ENCODE data around the gene GMPR.
A peak's percentile ranks its signal among the peaks of the same experiment; 100 is the strongest.

Gene GMPR

GRCh38 chr6:16238057-16238962 is at the start of gene GMPR:
Gene GMPR, plus strand, starts transcription at chr6:16238587. Its CDS starts 107 bp downstream, at chr6:16238694.
- TF ChIP-seq, protein P1, sequence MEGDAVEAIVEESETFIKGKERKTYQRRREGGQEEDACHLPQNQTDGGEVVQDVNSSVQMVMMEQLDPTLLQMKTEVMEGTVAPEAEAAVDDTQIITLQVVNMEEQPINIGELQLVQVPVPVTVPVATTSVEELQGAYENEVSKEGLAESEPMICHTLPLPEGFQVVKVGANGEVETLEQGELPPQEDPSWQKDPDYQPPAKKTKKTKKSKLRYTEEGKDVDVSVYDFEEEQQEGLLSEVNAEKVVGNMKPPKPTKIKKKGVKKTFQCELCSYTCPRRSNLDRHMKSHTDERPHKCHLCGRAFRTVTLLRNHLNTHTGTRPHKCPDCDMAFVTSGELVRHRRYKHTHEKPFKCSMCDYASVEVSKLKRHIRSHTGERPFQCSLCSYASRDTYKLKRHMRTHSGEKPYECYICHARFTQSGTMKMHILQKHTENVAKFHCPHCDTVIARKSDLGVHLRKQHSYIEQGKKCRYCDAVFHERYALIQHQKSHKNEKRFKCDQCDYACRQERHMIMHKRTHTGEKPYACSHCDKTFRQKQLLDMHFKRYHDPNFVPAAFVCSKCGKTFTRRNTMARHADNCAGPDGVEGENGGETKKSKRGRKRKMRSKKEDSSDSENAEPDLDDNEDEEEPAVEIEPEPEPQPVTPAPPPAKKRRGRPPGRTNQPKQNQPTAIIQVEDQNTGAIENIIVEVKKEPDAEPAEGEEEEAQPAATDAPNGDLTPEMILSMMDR (IDR thresholded peaks at IDR 0.05; ENCODE audit: insufficient read depth, low read length, missing control alignments), result no peak
- ChIA-PET POLR2A (interaction anchor here (1.0 kb wide), 1 partner anchor 9 kb away, joined by 3 read pairs; no protein-coding TSS in a partner anchor), CTCF (interaction anchor here (1.1 to 1.7 kb wide), 3 partner anchors 15 to 48 kb away, joined by 3 to 6 read pairs (median 3); no protein-coding TSS in a partner anchor)
- H3K4me3 ChIP-seq (ENCODE audit: low read depth, low read length), result peak within 1 kb of the TSS; percentile 66
- no peak for DNase-seq (ENCODE audit: low read depth, low spot score)

GRCh38 chr6:16190214-16190613 is 48.2 kb upstream of the GMPR start:
- H3K4me3 ChIP-seq (ENCODE audit: low read depth, low read length), result no peak overlapping the region
- CTCF ChIA-PET, result interaction anchor here (1.1 to 3.2 kb wide), 3 partner anchors 7 to 498 kb away, joined by 3 to 14 read pairs (median 8); no protein-coding TSS in a partner anchor
- TF ChIP-seq, protein P1 (IDR thresholded peaks at IDR 0.05; ENCODE audit: insufficient read depth, low read length, missing control alignments), result no peak
- POLR2A ChIA-PET, result no interaction called here
- DNase-seq (ENCODE audit: low read depth, low spot score), result no peak

DNA sequence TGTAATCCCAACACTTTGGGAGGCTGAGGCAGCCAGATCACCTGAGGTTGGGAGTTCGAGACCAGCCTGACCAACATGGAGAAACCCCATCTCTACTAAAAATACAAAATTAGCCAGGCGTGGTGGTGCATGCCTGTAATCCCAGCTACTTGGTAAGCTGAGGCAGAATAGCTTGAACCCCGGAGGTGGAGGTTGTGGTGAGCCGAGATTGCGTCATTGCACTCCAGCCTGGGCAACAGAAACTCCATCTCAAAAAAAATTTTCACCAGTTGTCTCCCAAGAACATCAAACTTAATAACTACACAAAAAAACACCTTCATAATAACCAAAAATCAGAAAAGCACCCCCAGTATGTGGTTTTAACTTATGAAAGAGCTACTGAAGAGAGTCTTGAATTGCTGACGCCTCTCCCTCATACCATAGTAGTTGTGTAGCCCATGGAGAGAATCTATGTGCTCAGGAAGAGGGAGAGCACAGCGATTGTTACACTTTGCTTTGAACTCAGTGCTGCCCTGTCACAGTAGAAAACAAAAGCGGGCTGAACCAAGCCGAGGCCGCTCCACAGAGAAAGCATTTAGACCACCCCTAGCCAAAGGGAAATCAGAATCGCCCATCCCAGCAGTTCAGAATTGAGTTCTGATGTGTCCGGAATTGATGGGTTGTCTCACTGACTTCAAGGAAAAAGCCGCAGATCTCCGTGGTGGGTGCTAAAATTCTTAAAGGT is 42.0 kb upstream of the GMPR start:
- no peak for DNase-seq (ENCODE audit: low read depth, low spot score)
- no peak overlapping the region for H3K4me3 ChIP-seq (ENCODE audit: low read depth, low read length)
- ChIA-PET POLR2A (no interaction called here), CTCF (interaction anchor here (1.2 to 6.2 kb wide), 3 partner anchors 10 to 505 kb away, joined by 3 to 43 read pairs (median 9); no protein-coding TSS in a partner anchor)
- TF ChIP-seq, protein P1 (IDR thresholded peaks at IDR 0.05; ENCODE audit: insufficient read depth, low read length, missing control alignments), result no peak

DNA sequence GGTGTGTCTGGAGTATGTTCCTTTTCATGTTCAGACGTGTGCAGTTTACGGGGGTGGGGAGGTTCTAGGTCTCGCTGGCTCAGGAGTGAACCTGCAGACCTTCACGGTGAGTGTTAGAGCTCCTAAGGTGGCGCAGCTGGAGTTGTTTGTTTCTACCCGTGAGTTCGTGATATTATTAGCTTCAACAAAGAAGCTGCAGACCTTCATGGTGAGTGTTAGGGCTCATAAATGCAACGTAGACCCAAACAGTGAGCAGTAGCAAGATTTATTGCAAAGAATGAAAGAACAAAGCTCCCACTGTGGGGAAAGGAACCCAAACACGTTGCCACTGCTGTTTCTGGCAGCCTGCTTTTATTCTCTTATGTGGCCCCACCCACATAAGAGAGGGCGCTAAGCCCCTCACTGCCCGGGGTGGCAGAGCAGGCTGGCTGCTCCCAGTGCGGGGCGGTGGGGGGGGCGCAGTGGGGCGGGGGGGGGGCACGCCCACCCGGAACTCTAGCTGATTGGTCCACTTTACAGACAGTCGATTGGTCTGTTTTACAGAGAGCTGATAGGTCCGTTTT is 41.3 kb upstream of the GMPR start:
- TF ChIP-seq, protein P1 (IDR thresholded peaks at IDR 0.05; ENCODE audit: insufficient read depth, low read length, missing control alignments), result no peak
- H3K4me3 ChIP-seq (ENCODE audit: low read depth, low read length), result no peak overlapping the region
- ChIA-PET POLR2A (no interaction called here), CTCF (interaction anchor here (1.2 to 6.2 kb wide), 3 partner anchors 10 to 505 kb away, joined by 3 to 43 read pairs (median 9); no protein-coding TSS in a partner anchor)
- no peak for DNase-seq (ENCODE audit: low read depth, low spot score)

- no peak for DNase-seq (ENCODE audit: low read depth, low spot score)
- ChIA-PET POLR2A (no interaction called here), CTCF (interaction anchor here (2.0 to 6.2 kb wide), 2 partner anchors 8 to 14 kb away, joined by 9 to 43 read pairs; no protein-coding TSS in a partner anchor)
- TF ChIP-seq, protein P1 (IDR thresholded peaks at IDR 0.05; ENCODE audit: insufficient read depth, low read length, missing control alignments), result no peak
- no peak overlapping the region for H3K4me3 ChIP-seq (ENCODE audit: low read depth, low read length)
Measured at GRCh38 chr6:16198061-16198705, 40.2 kb upstream of the GMPR start.
